ENCODE measurements around the gene NTMT1.

Gene NTMT1

DNA sequence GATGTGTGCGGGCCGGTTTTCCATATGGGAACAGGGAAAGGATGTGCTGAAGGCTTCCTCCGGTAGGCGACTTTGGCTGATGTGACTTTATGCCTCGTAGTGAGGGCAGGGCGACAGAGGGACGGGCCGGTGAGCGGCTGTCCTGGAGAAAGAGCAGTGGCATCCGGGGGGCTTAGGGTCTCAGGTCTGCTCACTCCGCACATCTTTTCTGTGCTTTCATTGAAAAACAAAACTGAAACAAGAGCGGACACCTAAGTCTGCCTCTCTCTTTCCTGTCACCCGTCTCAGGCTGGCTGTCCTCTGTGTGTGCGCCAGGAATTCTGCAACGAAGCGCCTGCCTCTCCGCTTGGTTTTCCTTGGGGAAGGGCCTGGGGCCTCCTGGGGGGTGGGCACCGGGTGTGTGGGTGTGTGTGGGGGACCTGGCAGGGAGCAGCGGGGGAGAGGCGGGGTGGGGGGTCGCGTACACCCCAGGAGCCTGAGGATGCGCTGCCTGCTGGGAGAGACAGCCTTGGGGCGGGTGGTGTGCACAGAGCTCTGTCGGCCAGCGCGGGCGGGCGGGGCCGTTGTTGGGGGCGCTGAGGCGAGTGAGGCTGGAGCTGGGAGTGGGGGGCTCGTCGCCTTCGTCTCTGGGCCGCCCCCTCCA lies 38.9 kb downstream of the NTMT1 start:
- DNase-seq (ENCODE audit: low read depth in 1 of 2, low spot score in 1 of 2), result no peak
- Histone ChIP-seq H3K27ac (replicated peaks) (no peak overlapping the region), H3K4me3 (replicated peaks; ENCODE audit: insufficient read depth, low read length) (no peak overlapping the region), H3K27me3 (ENCODE audit: insufficient read depth, poor library complexity, severe bottlenecking) (peaks cover 29% of the 10 kb centered on the region)
- TF ChIP-seq, protein P1, sequence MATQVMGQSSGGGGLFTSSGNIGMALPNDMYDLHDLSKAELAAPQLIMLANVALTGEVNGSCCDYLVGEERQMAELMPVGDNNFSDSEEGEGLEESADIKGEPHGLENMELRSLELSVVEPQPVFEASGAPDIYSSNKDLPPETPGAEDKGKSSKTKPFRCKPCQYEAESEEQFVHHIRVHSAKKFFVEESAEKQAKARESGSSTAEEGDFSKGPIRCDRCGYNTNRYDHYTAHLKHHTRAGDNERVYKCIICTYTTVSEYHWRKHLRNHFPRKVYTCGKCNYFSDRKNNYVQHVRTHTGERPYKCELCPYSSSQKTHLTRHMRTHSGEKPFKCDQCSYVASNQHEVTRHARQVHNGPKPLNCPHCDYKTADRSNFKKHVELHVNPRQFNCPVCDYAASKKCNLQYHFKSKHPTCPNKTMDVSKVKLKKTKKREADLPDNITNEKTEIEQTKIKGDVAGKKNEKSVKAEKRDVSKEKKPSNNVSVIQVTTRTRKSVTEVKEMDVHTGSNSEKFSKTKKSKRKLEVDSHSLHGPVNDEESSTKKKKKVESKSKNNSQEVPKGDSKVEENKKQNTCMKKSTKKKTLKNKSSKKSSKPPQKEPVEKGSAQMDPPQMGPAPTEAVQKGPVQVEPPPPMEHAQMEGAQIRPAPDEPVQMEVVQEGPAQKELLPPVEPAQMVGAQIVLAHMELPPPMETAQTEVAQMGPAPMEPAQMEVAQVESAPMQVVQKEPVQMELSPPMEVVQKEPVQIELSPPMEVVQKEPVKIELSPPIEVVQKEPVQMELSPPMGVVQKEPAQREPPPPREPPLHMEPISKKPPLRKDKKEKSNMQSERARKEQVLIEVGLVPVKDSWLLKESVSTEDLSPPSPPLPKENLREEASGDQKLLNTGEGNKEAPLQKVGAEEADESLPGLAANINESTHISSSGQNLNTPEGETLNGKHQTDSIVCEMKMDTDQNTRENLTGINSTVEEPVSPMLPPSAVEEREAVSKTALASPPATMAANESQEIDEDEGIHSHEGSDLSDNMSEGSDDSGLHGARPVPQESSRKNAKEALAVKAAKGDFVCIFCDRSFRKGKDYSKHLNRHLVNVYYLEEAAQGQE (IDR thresholded peaks at IDR 0.05; ENCODE audit: insufficient replicate concordance, low read depth), result no peak
- TF ChIP-seq, protein P2, sequence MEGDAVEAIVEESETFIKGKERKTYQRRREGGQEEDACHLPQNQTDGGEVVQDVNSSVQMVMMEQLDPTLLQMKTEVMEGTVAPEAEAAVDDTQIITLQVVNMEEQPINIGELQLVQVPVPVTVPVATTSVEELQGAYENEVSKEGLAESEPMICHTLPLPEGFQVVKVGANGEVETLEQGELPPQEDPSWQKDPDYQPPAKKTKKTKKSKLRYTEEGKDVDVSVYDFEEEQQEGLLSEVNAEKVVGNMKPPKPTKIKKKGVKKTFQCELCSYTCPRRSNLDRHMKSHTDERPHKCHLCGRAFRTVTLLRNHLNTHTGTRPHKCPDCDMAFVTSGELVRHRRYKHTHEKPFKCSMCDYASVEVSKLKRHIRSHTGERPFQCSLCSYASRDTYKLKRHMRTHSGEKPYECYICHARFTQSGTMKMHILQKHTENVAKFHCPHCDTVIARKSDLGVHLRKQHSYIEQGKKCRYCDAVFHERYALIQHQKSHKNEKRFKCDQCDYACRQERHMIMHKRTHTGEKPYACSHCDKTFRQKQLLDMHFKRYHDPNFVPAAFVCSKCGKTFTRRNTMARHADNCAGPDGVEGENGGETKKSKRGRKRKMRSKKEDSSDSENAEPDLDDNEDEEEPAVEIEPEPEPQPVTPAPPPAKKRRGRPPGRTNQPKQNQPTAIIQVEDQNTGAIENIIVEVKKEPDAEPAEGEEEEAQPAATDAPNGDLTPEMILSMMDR (IDR thresholded peaks at IDR 0.05; ENCODE audit: insufficient read depth, low read length), result no peak
- TF ChIP-seq POLR2AphosphoS5 (IDR thresholded peaks at IDR 0.05; ENCODE audit: low read depth) (no peak), GABPA (IDR thresholded peaks at IDR 0.05; ENCODE audit: low read depth) (no peak), SPI1 (IDR thresholded peaks at IDR 0.05; ENCODE audit: borderline replicate concordance, low read depth) (no peak)

DNA sequence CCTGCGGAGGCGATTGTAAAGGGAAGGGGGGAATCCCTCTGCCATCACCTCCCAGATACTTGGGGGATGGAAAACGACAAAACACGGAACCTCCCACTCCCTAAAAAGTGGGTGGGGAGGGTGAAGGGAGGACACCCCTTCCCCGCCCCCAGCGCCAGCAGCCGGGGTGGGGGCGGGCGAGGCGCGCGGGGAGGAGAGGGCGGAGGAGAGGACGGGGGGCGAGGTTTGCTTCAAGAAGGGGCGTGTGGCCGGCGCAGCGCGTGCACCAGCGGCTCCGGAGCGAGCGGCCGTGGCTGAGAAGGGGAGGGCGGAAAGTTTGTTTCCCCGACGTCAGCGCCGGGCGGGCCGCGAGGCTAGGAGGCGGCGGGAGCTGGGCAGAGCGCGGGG lies 39.4 kb downstream of the NTMT1 start, which contains the start of gene PRRX2:
Gene PRRX2 (plus strand): TSS at position 259 of the 387 bp plus-strand sequence. CDS start 221 bp downstream, outside the sequence.
- no peak for DNase-seq (ENCODE audit: low read depth in 1 of 2, low spot score in 1 of 2)
- TF ChIP-seq GABPA (IDR thresholded peaks at IDR 0.05; ENCODE audit: low read depth) (no peak), SPI1 (IDR thresholded peaks at IDR 0.05; ENCODE audit: borderline replicate concordance, low read depth) (no peak), POLR2AphosphoS5 (IDR thresholded peaks at IDR 0.05; ENCODE audit: low read depth) (no peak)
- TF ChIP-seq, protein P1 (IDR thresholded peaks at IDR 0.05; ENCODE audit: insufficient replicate concordance, low read depth), result no peak
- TF ChIP-seq, protein P2 (IDR thresholded peaks at IDR 0.05; ENCODE audit: insufficient read depth, low read length), result no peak
- Histone ChIP-seq H3K27ac (replicated peaks) (no peak within 1 kb of the TSS), H3K27me3 (ENCODE audit: insufficient read depth, poor library complexity, severe bottlenecking) (peaks cover 31% of the 10 kb centered on the region), H3K4me3 (replicated peaks; ENCODE audit: insufficient read depth, low read length) (no peak within 1 kb of the TSS)

DNA sequence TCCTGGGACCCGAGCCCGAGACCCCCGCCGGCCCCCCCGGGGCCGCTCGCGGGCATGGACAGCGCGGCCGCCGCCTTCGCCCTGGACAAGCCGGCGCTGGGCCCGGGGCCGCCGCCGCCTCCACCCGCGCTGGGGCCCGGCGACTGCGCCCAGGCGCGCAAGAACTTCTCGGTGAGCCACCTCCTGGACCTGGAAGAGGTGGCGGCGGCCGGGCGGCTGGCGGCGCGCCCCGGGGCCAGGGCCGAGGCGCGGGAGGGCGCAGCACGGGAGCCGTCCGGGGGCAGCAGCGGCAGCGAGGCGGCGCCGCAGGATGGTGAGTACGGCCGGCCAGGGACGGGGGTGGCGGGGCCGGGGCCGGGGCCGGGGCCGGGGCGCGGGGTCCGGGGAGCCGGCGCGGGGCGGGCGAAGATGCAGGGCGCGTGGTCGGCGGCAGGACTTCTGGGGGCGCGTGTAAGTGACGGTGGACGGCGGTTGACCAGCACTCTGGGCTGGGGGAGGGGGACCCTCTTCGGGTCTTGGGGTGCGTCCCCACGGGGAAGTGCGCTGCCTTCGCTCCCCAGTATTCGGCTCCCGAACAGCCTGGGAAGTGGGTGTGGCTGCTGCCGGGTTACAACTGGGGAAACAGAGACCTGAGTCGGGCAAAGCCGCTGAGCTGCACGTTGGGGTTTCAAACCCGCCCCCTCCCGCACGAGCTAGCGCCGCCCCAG lies 40.0 kb downstream of the NTMT1 start:
- no peak for DNase-seq (ENCODE audit: low read depth in 1 of 2, low spot score in 1 of 2)
- Histone ChIP-seq H3K4me3 (replicated peaks; ENCODE audit: insufficient read depth, low read length) (no peak overlapping the region), H3K27ac (replicated peaks) (no peak overlapping the region), H3K27me3 (ENCODE audit: insufficient read depth, poor library complexity, severe bottlenecking) (peaks cover 31% of the 10 kb centered on the region)
- TF ChIP-seq, protein P2 (IDR thresholded peaks at IDR 0.05; ENCODE audit: insufficient read depth, low read length), result no peak
- no peak for TF ChIP-seq POLR2AphosphoS5 (IDR thresholded peaks at IDR 0.05; ENCODE audit: low read depth)
- TF ChIP-seq, protein P1 (IDR thresholded peaks at IDR 0.05; ENCODE audit: insufficient replicate concordance, low read depth), result no peak
- TF ChIP-seq GABPA (IDR thresholded peaks at IDR 0.05; ENCODE audit: low read depth), result no peak
- TF ChIP-seq SPI1 (IDR thresholded peaks at IDR 0.05; ENCODE audit: borderline replicate concordance, low read depth), result no peak
